ENCODE results near the gene TTYH2. TPM values are rescaled to one million over a fixed set of nuclear protein-coding genes. Genes with fewer than 3 reads are reported as not detected.

TTYH2 gene
- total and polyA plus RNA-seq, 10 of the 15 experiments (the other 5 are each of a cell fraction or from before 2014, with no cell fraction given) = 0.26 to 25.2 (median 6.6) TPM

DNA sequence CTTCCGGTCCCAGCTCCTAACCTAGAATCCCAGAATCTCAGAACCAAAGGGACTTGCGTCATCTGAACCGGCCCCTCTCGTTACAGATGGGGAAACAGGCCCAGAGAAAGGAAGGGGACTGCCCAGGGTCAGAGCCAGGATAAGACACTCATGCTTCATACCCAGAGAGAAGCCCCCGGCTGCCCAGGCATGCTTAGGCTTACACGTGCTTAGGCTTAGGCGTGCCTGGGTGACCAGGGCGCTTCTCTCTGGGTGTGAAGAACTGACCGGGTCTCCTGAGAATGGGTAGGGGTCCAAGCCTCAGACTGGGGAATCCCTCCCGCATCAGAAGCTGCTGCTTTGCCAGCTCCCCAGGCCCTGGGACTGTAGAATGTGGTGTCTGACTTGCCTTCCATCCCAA, 30.8 kb downstream of the TTYH2 start:
- BruUV-seq (replicated peaks) = no TSS peak
- 78% methylated on average over 10 of the region's 10 CpGs for WGBS (ENCODE audit: insufficient coverage, insufficient replicate concordance, low lambda C conversion rate, missing lambda C conversion rate)
- Histone ChIP-seq H3K36me3 (ENCODE audit: control insufficient read depth in 2 of 2, insufficient read depth in 2 of 2, low read length in 1 of 2) (peaks cover 0 to 2% of the 10 kb centered on the region in 2 experiments; a peak in 2 of 4 replicates), H2AFZ (ENCODE audit: control insufficient read depth, low read depth, low read length) (no peak overlapping the region), H3K4me2 (ENCODE audit: control insufficient read depth, insufficient read depth) (no peak overlapping the region), H3K27me3 (replicated peaks in 1 of 2; ENCODE audit: control insufficient read depth in 2 of 2, insufficient read depth in 2 of 2, low read length in 1 of 2) (no peaks in the 10 kb centered on the region), H3K4me3 (no peak overlapping the region), H3K4me1 (ENCODE audit: control insufficient read depth, insufficient read depth, low read length) (no peaks in the 10 kb centered on the region), H3K9ac (ENCODE audit: control insufficient read depth, insufficient read depth, low read length) (no peak overlapping the region), H4K20me1 (ENCODE audit: control insufficient read depth, insufficient read depth) (no peaks in the 10 kb centered on the region), H3K9me3 (replicated peaks; ENCODE audit: control insufficient read depth, insufficient read depth, low read length) (no peaks in the 10 kb centered on the region; the same call in 2 of the 3 replicates), H3K27ac (ENCODE audit: control insufficient read depth, insufficient read depth) (no peak overlapping the region), H3K79me2 (ENCODE audit: control insufficient read depth, insufficient read depth, low read length) (no peaks in the 10 kb centered on the region)
- TF ChIP-seq GABPA (IDR thresholded peaks at IDR 0.05; ENCODE audit: low read depth) (no peak), NR2F1 (conservative IDR thresholded peaks at IDR 0.05) (no peak), RELA (IDR thresholded peaks at IDR 0.05; ENCODE audit: borderline replicate concordance, partially characterized antibody) (no peak), HDAC2 (IDR thresholded peaks at IDR 0.05) (no peak), STAT3 (IDR thresholded peaks at IDR 0.05; ENCODE audit: low read depth, low read length) (no peak), PAX8 (IDR thresholded peaks at IDR 0.05) (no peak), TAF1 (IDR thresholded peaks at IDR 0.05; ENCODE audit: borderline replicate concordance, low read depth, low read length) (no peak), HDAC6 (IDR thresholded peaks at IDR 0.05; ENCODE audit: unreplicated experiment) (no peak), ZNF622 (IDR thresholded peaks at IDR 0.05) (no peak)
- TF ChIP-seq, protein P1, sequence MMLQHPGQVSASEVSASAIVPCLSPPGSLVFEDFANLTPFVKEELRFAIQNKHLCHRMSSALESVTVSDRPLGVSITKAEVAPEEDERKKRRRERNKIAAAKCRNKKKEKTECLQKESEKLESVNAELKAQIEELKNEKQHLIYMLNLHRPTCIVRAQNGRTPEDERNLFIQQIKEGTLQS (IDR thresholded peaks at IDR 0.05; ENCODE audit: borderline replicate concordance, extremely low read depth, low read depth, low read length) = no peak
- ATAC-seq (no peak), FAIRE-seq (no peak), DNase-seq (ENCODE audit: low read depth, low spot score) (no peak)
- SMC1A ChIA-PET (ENCODE audit: uncharacterized antibody, unreplicated experiment) = no interaction called here
- CTCF ChIA-PET = interaction anchor here (1.0 kb wide), 1 partner anchor 359 kb away, joined by 3 read pairs; no protein-coding TSS in a partner anchor
- POLR2A ChIA-PET = no interaction called here
- in situ Hi-C loops (cut with MboI) (no loop called here), intact Hi-C loops (cut with micrococcal nuclease; ENCODE audit: unreplicated experiment) (no loop called here)
- RAD21 ChIA-PET (ENCODE audit: unreplicated experiment) = no interaction called here

Data from GM12878 (cell line).